Naive thymus-derived CD8-positive, alpha-beta T cell (primary cell): ENCODE results near the gene MAGI1. TPM values are rescaled to one million over a fixed set of nuclear protein-coding genes. Genes with fewer than 3 reads are reported as not detected.
"Not testable (repeated sequence)": the region's sequence is repeated elsewhere in the genome, so short reads cannot be mapped to it uniquely, and the experiment has no call there.

Experiments used
- ATAC-seq, 2 donors: fragments of 150-1000 bp; cut with Tn5 transposase in 1 of 2; sonication (Bioruptor Pico), chemical (Tn5 transposase) in 1 of 2; 1 replicate in 1 of 2; 2 replicates in 1 of 2; pipeline ENCODE4 v1.10.0; 2021; ENCODE audit warnings: mild to moderate bottlenecking in 2 of 2, moderate library complexity in 2 of 2
- POLR2A ChIA-PET: fragments of 350-600 bp; sonication (Branson Sonifier 250); formaldehyde crosslinking; loops from one replicate; lab custom pipeline; 2021; ENCODE audit warnings: antibody characterized with exemption; lab: Charles Lee
- DNase-seq, 10 donors: peaks; one replicate each; pipeline versions ENCODE4 v3.0.0 to v3.0.0-alpha.2; 2020 to 2022
- H3K27ac Mint-ChIP-seq, 10 donors: one replicate each; pipeline ENCODE4 v1.8.0; 2020 to 2022; ENCODE audit warnings: mild to moderate bottlenecking in 10 of 10, mixed read lengths in 10 of 10, moderate library complexity in 4 of 10, inconsistent platforms in 1 of 10
- H3K27me3 Mint-ChIP-seq, 5 donors: one replicate each; pipeline ENCODE4 v1.8.0; 2021 to 2022; ENCODE audit warnings: mixed read lengths in 5 of 5
- H3K36me3 Mint-ChIP-seq, 3 donors: one replicate each; pipeline ENCODE4 v1.8.0; 2020 to 2022; ENCODE audit warnings: mixed read lengths in 3 of 3, mild to moderate bottlenecking in 2 of 3, inconsistent platforms in 1 of 3
- H3K4me1 Mint-ChIP-seq, 4 donors: one replicate each; pipeline ENCODE4 v1.8.0; 2021 to 2022; ENCODE audit warnings: mixed read lengths in 4 of 4
- H3K4me3 Mint-ChIP-seq, 10 donors: one replicate each; pipeline ENCODE4 v1.8.0; 2020 to 2022; ENCODE audit warnings: mild to moderate bottlenecking in 10 of 10, mixed read lengths in 10 of 10, moderate library complexity in 6 of 10, inconsistent platforms in 1 of 10
- H3K9me3 Mint-ChIP-seq, 9 donors: one replicate each; pipeline ENCODE4 v1.8.0; 2020 to 2022; ENCODE audit warnings: mixed read lengths in 9 of 9, mild to moderate bottlenecking in 3 of 9, inconsistent platforms in 1 of 9, moderate library complexity in 1 of 9
- polyA plus RNA-seq, 3 donors: library from polyadenylated mRNA; unstranded; fragments of 300-500 nt; fragmentation: Illumina TruSeq; gene quantifications; one replicate each; pipeline ENCODE4 v1.2.3, GENCODE V29; 2021
- total RNA-seq, 8 experiments: library from RNA in 2 of 8; stranded (reverse) in 2 of 8; gene quantifications; one replicate each; pipeline ENCODE4 v1.2.3 and lab custom pipeline; 2021 to 2026

Gene MAGI1
- total and polyA plus RNA-seq, 5 experiments from 2014 or later, result not detected

DNA sequence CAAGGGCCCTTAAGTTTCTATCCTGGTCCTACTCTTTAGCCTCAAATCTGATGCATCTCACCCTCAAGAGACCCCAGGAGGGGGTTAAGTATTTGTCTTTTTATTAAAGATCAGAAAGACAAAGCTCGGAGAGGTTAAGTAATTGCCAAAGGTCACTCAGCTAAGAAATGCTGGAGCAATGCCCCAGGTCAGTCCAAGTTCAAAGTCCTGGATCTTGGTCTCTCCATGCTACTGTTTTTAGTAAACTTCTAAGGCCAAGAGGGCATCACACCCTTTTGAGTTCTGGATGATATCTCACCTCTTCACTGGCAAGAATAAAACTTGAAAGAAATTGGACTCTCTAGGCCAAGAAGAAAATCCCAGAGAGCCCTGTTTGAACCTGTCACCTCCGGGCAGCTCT lies 488.6 kb downstream of the MAGI1 start:
- H3K4me1 Mint-ChIP-seq, result no peaks in the 10 kb centered on the region
- POLR2A ChIA-PET, result no interaction called here
- DNase-seq (no peak), ATAC-seq (no peak)
- H3K27ac Mint-ChIP-seq, result no peak overlapping the region
- peaks cover 0 to 5% (median 0%) of the 10 kb centered on the region in 3 donors for H3K36me3 Mint-ChIP-seq
- H3K27me3 Mint-ChIP-seq, result peaks cover 0 to 20% (median 14%) of the 10 kb centered on the region in 5 donors
- peaks cover 0 to 15% (median 3%) of the 10 kb centered on the region in 9 donors for H3K9me3 Mint-ChIP-seq
- H3K4me3 Mint-ChIP-seq, result no peak overlapping the region

DNA sequence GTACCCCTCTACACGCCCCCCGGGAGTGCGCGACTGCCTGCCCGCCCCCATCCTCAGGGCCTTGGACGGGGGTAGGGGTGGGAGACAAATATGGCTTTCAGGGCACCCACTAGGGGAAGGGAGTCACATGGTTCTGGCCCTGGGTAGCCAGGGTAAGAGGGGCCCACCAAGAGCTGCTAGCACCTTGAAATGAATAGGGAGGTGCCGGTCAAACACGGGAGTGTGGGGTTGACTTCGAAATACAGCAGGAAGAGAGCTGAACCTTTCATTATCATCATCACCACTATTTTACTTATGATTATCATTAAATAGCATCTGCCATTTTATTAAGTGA lies 489.1 kb downstream of the MAGI1 start:
- peaks cover 0 to 5% (median 0%) of the 10 kb centered on the region in 3 donors for H3K36me3 Mint-ChIP-seq
- ATAC-seq, result no peak
- no peak overlapping the region for H3K4me3 Mint-ChIP-seq
- peaks cover 0 to 20% (median 14%) of the 10 kb centered on the region in 5 donors for H3K27me3 Mint-ChIP-seq
- H3K4me1 Mint-ChIP-seq, result no peaks in the 10 kb centered on the region
- POLR2A ChIA-PET, result no interaction called here
- DNase-seq, result no peak
- H3K27ac Mint-ChIP-seq, result no peak overlapping the region
- H3K9me3 Mint-ChIP-seq, result peaks cover 0 to 16% (median 3%) of the 10 kb centered on the region in 9 donors

DNA sequence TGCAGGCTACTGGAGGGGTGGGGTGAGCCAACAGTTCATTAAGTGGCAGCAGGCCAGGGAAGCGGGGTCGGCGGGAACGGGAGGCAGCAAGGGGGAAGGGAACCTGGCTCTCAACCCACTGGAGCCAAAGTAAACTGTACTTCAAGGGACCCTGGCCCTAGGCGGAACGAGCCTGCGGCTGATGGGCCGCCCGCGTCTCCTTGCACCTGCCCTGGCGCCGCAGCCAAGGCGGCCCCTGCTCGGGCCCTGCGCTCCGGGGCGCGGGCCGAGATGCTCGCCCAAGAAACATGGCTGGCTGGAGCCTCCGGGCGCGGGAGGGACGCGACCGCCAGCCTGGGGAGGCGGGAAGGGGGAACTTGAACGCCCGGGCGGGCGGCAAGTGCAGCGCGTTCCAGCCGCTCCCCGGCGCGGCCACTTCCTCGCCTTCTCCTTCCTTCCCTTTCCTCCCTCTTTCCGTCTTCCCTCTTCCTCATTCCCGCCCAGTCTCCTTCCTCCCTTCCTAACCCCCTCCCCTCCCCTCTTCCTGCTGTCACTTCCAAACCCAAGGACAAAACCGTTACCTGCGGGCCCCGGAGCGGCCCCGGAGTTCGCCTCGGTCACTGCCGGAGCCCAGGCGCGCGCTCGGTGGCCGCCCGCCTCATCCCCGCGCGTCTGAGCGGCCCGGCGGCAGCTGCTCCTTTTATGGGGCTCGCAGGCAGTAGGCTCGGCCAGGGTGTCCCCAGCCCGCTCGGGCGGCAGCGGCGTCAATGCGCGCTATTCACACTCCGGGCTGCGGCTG lies 489.7 kb downstream of the MAGI1 start:
- ATAC-seq, result no peak
- H3K36me3 Mint-ChIP-seq, result peaks cover 0 to 5% (median 0%) of the 10 kb centered on the region in 3 donors
- peaks cover 0 to 20% (median 14%) of the 10 kb centered on the region in 5 donors for H3K27me3 Mint-ChIP-seq
- POLR2A ChIA-PET, result no interaction called here
- no peak overlapping the region for H3K4me3 Mint-ChIP-seq
- H3K9me3 Mint-ChIP-seq, result peaks cover 0 to 16% (median 6%) of the 10 kb centered on the region in 9 donors
- no peak for DNase-seq
- H3K27ac Mint-ChIP-seq, result no peak overlapping the region
- no peaks in the 10 kb centered on the region for H3K4me1 Mint-ChIP-seq

DNA sequence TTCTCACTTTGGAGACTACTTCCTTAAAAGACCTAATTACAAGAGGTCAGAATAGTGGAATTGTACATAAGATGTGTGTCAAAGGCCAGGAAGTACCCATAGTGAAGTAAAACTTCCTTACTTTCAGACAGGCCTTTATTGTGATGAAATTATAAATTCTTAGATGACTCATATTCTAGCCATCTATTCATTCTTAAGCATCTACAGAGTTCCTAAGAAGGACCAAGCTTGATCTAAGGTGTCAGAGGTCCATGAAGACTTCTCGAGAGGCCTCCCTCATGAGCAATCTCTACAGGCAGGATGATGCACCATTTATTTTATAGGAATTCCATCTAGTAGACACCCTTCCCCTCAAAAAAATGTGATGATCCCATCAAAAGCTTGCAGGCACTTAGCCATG lies 493.3 kb downstream of the MAGI1 start:
- Mint-ChIP-seq H3K9me3 (peaks cover 0 to 17% (median 8%) of the 10 kb centered on the region in 9 donors), H3K27ac (no peak overlapping the region), H3K4me1 (no peaks in the 10 kb centered on the region), H3K4me3 (no peak overlapping the region), H3K27me3 (peaks cover 0 to 19% (median 8%) of the 10 kb centered on the region in 5 donors), H3K36me3 (peaks cover 0 to 5% (median 0%) of the 10 kb centered on the region in 3 donors)
- POLR2A ChIA-PET, result no interaction called here
- DNase-seq, result no peak
- no peak for ATAC-seq

DNA sequence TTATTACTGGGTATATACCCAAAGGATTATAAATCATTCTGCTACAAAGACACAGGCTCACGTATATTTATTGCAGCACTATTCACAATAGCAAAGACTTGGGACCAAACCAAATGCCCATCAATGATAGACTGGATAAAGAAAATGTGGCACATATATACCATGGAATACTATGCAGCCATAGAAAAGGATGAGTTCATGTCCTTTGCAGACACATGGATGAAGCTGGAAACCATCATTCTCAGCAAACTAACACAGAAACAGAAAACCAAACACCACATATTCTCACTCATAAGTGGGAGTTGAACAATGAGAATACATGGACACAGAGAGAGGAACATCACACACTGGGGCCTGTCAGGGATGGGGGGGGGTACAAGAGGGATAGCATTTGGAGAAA lies 495.3 kb downstream of the MAGI1 start:
- not testable (repeated sequence) for ATAC-seq, H3K27me3 Mint-ChIP-seq, H3K27ac Mint-ChIP-seq

DNA sequence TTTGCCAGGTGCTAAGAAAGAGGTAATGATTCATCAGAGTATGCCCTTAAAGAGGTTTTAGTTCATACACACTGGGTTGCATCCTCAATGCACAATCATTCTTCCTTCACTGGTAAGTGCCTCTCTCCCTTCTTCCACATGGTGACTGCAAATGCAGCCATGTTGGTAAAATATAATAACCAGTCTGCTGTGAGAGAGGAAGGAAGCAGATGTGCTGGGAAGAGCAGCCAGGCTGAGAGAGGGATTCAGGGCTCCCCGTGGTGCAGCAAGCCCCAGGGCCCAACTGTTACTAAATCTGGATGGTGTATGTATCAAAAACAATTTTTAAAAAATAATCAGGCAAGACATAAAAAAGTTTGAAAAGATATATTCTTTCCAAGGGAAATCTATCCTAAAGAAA lies 498.1 kb downstream of the MAGI1 start:
- POLR2A ChIA-PET, result no interaction called here
- peaks cover 2 to 17% (median 6%) of the 10 kb centered on the region in 9 donors for H3K9me3 Mint-ChIP-seq

More for the DNA sequence above, 495.3 kb downstream of the MAGI1 start:
- H3K9me3 Mint-ChIP-seq, result peaks cover 0 to 17% (median 6%) of the 10 kb centered on the region in 9 donors
- H3K4me1 Mint-ChIP-seq, H3K36me3 Mint-ChIP-seq, H3K4me3 Mint-ChIP-seq, POLR2A ChIA-PET, DNase-seq: not testable (repeated sequence)

DNA sequence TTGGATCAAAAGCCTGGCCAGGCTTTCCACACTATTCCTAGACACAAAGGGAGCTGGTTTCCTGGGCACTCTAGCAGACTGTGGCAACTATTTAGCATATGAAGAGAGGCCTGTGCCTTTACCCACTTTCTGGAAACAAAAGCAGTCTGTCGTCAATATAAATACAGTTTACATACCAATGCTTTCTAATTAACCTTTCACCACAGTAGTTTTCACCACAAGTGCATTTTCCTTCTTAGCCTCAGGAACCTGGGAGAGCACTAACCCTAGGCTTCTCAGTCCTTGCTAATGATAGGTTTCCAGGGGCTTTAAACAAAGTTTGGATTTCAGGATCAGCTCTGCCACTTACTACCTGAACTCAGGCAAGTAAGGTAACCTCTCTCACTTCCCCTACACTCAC lies 499.1 kb downstream of the MAGI1 start:
- H3K27me3 Mint-ChIP-seq, result peaks cover 0 to 4% (median 0%) of the 10 kb centered on the region in 5 donors
- H3K9me3 Mint-ChIP-seq, result peaks cover 0 to 17% (median 5%) of the 10 kb centered on the region in 9 donors
- no peaks in the 10 kb centered on the region for H3K4me1 Mint-ChIP-seq
- no peak overlapping the region for H3K4me3 Mint-ChIP-seq
- DNase-seq, result no peak
- POLR2A ChIA-PET, result no interaction called here
- no peak overlapping the region for H3K27ac Mint-ChIP-seq
- ATAC-seq, result no peak
- H3K36me3 Mint-ChIP-seq, result no peaks in the 10 kb centered on the region

More for the DNA sequence above, 498.1 kb downstream of the MAGI1 start:
- Mint-ChIP-seq H3K27me3 (peaks cover 0 to 4% (median 0%) of the 10 kb centered on the region in 5 donors), H3K4me1 (no peaks in the 10 kb centered on the region), H3K27ac (no peak overlapping the region), H3K36me3 (no peaks in the 10 kb centered on the region), H3K4me3 (no peak overlapping the region)
- DNase-seq (no peak), ATAC-seq (no peak)

DNA sequence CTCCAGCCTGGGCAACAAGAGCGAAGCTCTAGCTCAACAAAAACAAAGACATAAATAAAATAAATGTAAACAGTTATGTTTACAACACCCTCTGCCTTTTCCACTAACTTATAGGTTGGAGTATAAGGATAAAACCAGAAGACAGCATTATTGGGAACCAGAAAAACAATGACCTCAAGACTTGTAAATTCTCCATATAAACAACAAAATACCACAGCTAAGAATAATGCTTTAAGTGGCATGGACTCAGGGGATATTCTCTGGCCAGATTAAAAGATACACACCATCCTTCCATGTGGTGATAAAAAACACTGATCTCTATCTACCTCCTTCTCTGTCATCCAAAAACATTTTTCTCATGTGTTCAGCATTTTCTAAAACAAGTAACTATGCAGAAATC lies 500.6 kb downstream of the MAGI1 start:
- DNase-seq (no peak), ATAC-seq (no peak)
- Mint-ChIP-seq H3K9me3 (peaks cover 0 to 16% (median 5%) of the 10 kb centered on the region in 9 donors), H3K27ac (no peak overlapping the region), H3K36me3 (no peaks in the 10 kb centered on the region), H3K4me3 (no peak overlapping the region), H3K27me3 (peaks cover 0 to 4% (median 0%) of the 10 kb centered on the region in 5 donors), H3K4me1 (no peaks in the 10 kb centered on the region)
- POLR2A ChIA-PET, result no interaction called here

DNA sequence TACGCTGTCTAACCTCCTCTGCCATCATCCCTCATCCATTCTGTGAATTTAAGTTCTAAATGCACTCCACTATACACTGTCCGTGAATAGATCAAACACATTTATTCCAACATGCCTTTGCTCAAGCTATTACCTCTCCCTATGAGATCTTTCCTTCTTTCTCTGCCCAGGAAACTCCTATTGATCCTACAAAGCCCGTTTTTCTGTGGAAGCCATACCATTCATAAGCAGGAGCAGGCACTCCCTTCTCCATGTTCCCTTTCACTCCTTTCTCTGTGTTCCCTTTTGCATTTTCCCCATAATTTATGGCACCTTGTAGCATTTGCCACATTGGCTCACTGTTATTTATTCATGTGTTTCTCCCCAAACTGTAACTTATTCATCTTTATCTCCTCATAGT lies 501.6 kb downstream of the MAGI1 start:
- peaks cover 0 to 4% (median 0%) of the 10 kb centered on the region in 5 donors for H3K27me3 Mint-ChIP-seq
- POLR2A ChIA-PET, result no interaction called here
- H3K4me3 Mint-ChIP-seq, result no peak overlapping the region
- no peaks in the 10 kb centered on the region for H3K4me1 Mint-ChIP-seq
- DNase-seq (no peak), ATAC-seq (no peak)
- peaks cover 0 to 9% (median 5%) of the 10 kb centered on the region in 9 donors for H3K9me3 Mint-ChIP-seq
- no peaks in the 10 kb centered on the region for H3K36me3 Mint-ChIP-seq
- no peak overlapping the region for H3K27ac Mint-ChIP-seq

DNA sequence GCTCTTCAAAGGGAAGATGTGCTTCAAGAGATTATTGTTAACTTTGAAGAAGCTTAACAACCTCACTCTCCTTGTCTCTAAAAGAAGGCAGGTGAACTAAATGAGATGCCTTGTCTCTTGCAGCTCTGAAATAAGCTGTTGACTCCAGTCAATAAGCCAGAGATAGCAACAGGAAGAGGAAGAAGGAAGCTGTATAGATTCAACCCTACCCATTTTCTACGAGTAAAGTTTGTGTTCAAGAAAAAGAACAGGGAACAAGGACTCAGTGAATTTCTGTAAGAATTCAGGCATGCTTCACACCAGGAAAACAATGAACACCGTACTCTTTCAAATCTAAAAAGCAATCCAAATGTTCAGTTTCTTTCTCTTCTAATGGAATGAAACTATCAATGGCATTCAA lies 503.5 kb downstream of the MAGI1 start:
- no peaks in the 10 kb centered on the region for H3K4me1 Mint-ChIP-seq
- no peaks in the 10 kb centered on the region for H3K36me3 Mint-ChIP-seq
- DNase-seq (no peak), ATAC-seq (no peak)
- POLR2A ChIA-PET, result no interaction called here
- H3K9me3 Mint-ChIP-seq, result peaks cover 0 to 8% (median 0%) of the 10 kb centered on the region in 9 donors
- no peak overlapping the region for H3K27ac Mint-ChIP-seq
- H3K4me3 Mint-ChIP-seq, result no peak overlapping the region
- H3K27me3 Mint-ChIP-seq, result peaks cover 0 to 4% (median 0%) of the 10 kb centered on the region in 5 donors

DNA sequence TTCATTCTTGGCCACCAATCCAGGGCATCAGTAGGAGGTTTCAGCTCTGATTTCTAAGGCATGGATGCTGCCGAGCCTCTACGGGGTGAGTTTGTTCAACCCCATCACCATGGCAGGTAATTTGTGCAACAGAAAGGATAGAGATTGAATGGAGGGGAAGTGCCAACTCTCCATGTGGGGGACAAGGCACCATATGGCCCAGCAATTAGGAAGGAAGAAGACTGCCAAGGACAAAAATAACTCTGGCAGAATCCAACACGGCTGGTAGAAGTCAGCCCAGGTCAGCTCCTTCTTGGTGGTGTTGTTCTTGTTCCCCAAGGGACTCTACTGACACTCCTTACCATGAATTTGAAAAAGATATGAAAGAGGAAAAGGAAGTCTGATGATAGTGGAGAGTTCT lies 503.9 kb downstream of the MAGI1 start:
- no peak overlapping the region for H3K4me3 Mint-ChIP-seq
- no peak for ATAC-seq
- POLR2A ChIA-PET, result no interaction called here

DNA sequence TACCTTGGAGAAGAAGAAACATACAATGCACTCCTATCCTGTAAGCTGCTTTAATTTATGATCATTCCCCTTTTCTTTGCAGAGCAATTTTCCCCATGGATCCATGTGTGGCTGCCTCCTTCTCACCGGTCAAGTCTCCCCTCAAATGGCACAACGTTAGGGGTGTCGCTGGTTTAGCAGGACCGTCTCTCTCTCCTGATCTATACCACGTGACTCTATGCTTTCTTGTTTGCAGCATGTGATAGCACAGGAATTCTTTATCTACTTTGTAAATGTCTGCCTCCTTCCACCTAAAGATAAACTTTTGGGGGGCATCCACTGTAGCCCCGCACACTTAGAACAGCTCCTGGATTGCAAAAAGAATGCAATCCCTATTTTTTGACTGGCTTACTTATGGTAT lies 506.0 kb downstream of the MAGI1 start:
- no peak for ATAC-seq
- Mint-ChIP-seq H3K4me1 (no peaks in the 10 kb centered on the region), H3K36me3 (no peaks in the 10 kb centered on the region), H3K27ac (no peak overlapping the region), H3K27me3 (peaks cover 0 to 6% (median 0%) of the 10 kb centered on the region in 5 donors), H3K4me3 (no peak overlapping the region), H3K9me3 (peaks cover 0 to 8% (median 0%) of the 10 kb centered on the region in 9 donors)
- no peak for DNase-seq
- POLR2A ChIA-PET, result no interaction called here

More for the DNA sequence above, 503.9 kb downstream of the MAGI1 start:
- Mint-ChIP-seq H3K9me3 (peaks cover 0 to 8% (median 0%) of the 10 kb centered on the region in 9 donors), H3K36me3 (no peaks in the 10 kb centered on the region), H3K27ac (no peak overlapping the region), H3K4me1 (no peaks in the 10 kb centered on the region), H3K27me3 (peaks cover 0 to 4% (median 0%) of the 10 kb centered on the region in 5 donors)
- no peak for DNase-seq

DNA sequence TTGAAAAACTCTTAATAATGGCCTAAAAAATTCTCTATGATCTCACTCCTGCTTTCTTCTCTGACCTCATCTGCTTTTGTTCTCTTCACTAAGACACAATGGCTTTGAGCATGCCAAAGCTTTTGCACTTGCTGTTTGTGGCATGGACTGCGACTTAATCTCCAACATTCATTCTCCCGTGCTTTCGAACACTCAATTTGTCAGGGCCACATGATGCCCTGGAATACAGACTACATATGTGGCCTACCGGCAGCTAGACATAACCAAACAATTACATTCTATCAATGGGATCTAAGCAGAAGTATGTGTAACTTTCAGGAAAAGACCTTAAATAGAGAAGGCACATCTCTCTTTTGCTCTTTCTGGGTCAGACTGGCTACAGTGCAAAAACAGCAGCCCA lies 506.5 kb downstream of the MAGI1 start:
- POLR2A ChIA-PET, result no interaction called here
- peaks cover 0 to 5% (median 0%) of the 10 kb centered on the region in 9 donors for H3K9me3 Mint-ChIP-seq
- ATAC-seq (no peak), DNase-seq (no peak)
- H3K27ac Mint-ChIP-seq, result no peak overlapping the region
- peaks cover 0 to 5% (median 0%) of the 10 kb centered on the region in 5 donors for H3K27me3 Mint-ChIP-seq
- H3K4me1 Mint-ChIP-seq, result no peaks in the 10 kb centered on the region
- H3K36me3 Mint-ChIP-seq, result no peaks in the 10 kb centered on the region
- no peak overlapping the region for H3K4me3 Mint-ChIP-seq
